Glutamatergic neuron (in vitro differentiated cells): ENCODE data around the gene DIAPH1. TPM values are rescaled to one million over a fixed set of nuclear protein-coding genes. Genes with fewer than 3 reads are reported as not detected.
A peak's percentile ranks its signal among the peaks of the same experiment; 100 is the strongest.

Experiments
- DNase-seq: peaks from one replicate; pipeline ENCODE4 v3.0.0; 2022
- H3K27ac Mint-ChIP-seq: one replicate; pipeline ENCODE4 v1.8.0; 2020; ENCODE audit warnings: mild to moderate bottlenecking, mixed read lengths, inconsistent platforms; ENCODE audit not compliant: unreplicated experiment
- H3K27me3 Mint-ChIP-seq: one replicate; pipeline ENCODE4 v1.8.0; 2020; ENCODE audit warnings: mild to moderate bottlenecking, moderate library complexity, mixed read lengths, inconsistent platforms; ENCODE audit not compliant: unreplicated experiment
- H3K36me3 Mint-ChIP-seq: one replicate; pipeline ENCODE4 v1.8.0; 2020; ENCODE audit warnings: mild to moderate bottlenecking, mixed read lengths, inconsistent platforms; ENCODE audit not compliant: unreplicated experiment
- H3K4me1 Mint-ChIP-seq: one replicate; pipeline ENCODE4 v1.8.0; 2020; ENCODE audit warnings: mild to moderate bottlenecking, low read depth, mixed read lengths, inconsistent platforms; ENCODE audit not compliant: unreplicated experiment
- H3K4me3 Mint-ChIP-seq: one replicate; pipeline ENCODE4 v1.8.0; 2020; ENCODE audit warnings: mild to moderate bottlenecking, mixed read lengths, inconsistent platforms; ENCODE audit not compliant: unreplicated experiment
- H3K9me3 Mint-ChIP-seq: one replicate; pipeline ENCODE4 v1.8.0; 2020; ENCODE audit warnings: mild to moderate bottlenecking, moderate library complexity, mixed read lengths, inconsistent platforms; ENCODE audit not compliant: unreplicated experiment
- total RNA-seq: library from RNA; stranded (reverse); fragmentation: NEBNext Ultra II Directional; extraction: Animal tissue kit (Norgen Biotek cat#: 25700); gene quantifications from one replicate; pipeline ENCODE4 v1.2.1, GENCODE V29; 2021; ENCODE audit not compliant: unreplicated experiment
- TF ChIP-seq, protein P1 (sequence below): fragments of 200-600 bp; sonication (generic); IDR thresholded peaks from one replicate; pipeline ENCODE4 v1.5.0; 2021; ENCODE audit not compliant: partially characterized antibody, unreplicated experiment

DIAPH1 gene
- total RNA-seq, 1 donor from 2014 or later = 51.6 TPM

- Mint-ChIP-seq H3K27ac (no peak overlapping the region), H3K4me3 (no peak overlapping the region), H3K4me1 (peaks cover 18% of the 10 kb centered on the region), H3K36me3 (no peaks in the 10 kb centered on the region), H3K9me3 (peaks cover 5% of the 10 kb centered on the region), H3K27me3 (no peaks in the 10 kb centered on the region)
- DNase-seq = no peak
- TF ChIP-seq, protein P1, sequence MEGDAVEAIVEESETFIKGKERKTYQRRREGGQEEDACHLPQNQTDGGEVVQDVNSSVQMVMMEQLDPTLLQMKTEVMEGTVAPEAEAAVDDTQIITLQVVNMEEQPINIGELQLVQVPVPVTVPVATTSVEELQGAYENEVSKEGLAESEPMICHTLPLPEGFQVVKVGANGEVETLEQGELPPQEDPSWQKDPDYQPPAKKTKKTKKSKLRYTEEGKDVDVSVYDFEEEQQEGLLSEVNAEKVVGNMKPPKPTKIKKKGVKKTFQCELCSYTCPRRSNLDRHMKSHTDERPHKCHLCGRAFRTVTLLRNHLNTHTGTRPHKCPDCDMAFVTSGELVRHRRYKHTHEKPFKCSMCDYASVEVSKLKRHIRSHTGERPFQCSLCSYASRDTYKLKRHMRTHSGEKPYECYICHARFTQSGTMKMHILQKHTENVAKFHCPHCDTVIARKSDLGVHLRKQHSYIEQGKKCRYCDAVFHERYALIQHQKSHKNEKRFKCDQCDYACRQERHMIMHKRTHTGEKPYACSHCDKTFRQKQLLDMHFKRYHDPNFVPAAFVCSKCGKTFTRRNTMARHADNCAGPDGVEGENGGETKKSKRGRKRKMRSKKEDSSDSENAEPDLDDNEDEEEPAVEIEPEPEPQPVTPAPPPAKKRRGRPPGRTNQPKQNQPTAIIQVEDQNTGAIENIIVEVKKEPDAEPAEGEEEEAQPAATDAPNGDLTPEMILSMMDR = no peak
Observed at GRCh38 chr5:141529002-141529401, 89.8 kb downstream of the DIAPH1 start.

DNA sequence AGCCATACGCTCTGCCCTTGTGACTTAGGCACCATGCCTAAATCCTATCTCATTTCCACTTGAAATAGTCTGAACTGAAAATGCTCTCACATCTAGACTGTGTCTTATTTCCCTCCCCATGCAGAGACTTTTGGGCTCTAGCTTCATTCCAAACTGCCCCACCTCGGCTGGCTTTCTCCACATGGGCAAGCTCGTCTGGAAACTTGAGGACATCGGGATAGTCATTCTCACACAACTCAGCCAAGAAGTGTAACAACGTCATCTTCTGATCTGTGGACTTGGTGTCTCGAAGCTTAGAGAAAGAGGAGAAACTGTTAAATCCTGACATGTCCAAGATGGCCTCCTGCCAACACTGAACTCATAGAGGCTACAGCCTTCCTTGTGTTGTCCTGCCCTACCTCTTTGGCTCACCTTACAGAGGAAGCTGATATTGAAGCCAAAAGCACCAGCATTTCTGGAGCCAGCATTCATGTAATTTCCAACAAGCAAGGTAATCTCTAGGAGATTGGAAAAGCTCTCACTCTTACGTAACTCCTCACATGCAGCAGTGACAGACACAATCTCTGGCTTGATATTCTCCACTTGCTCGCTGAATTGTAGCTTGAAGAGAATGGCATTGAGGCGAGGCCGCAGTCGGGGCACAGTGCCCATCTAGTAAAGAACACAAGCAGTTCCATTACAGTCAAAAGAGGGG, 90.4 kb downstream of the DIAPH1 start:
- TF ChIP-seq, protein P1 = no peak
- Mint-ChIP-seq H3K36me3 (no peaks in the 10 kb centered on the region), H3K27me3 (no peaks in the 10 kb centered on the region), H3K9me3 (peaks cover 5% of the 10 kb centered on the region), H3K27ac (no peak overlapping the region), H3K4me1 (peaks cover 20% of the 10 kb centered on the region), H3K4me3 (peak overlapping the region; percentile 16)
- no peak for DNase-seq

- H3K27ac Mint-ChIP-seq = no peak overlapping the region
- H3K27me3 Mint-ChIP-seq = no peaks in the 10 kb centered on the region
- DNase-seq = no peak
- H3K4me3 Mint-ChIP-seq = no peak overlapping the region
- H3K9me3 Mint-ChIP-seq = peaks cover 5% of the 10 kb centered on the region
- H3K36me3 Mint-ChIP-seq = no peaks in the 10 kb centered on the region
- peaks cover 20% of the 10 kb centered on the region for H3K4me1 Mint-ChIP-seq
- TF ChIP-seq, protein P1 = no peak
Observed at GRCh38 chr5:141527426-141527825, 91.4 kb downstream of the DIAPH1 start.

DNA sequence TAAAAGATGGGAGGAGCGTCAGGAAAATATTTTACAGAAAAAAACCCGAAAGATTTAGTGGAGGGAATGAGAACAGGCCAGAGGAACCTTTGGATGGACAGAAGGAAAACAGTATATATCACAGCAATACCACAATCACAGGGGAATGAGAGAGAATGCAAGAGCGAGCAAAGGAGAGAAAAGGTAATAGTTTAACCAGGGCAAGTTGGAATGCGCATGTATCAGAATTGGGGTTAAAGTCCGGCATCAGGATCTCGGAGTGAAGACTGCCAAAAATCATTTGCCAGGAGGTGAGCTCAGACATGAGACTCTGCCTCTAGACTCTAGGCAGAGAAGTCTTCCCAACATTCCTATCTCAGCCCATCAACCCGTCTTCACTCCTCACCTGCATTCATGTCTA, 93.1 kb downstream of the DIAPH1 start:
- Mint-ChIP-seq H3K27ac (peak overlapping the region; percentile 65), H3K4me3 (no peak overlapping the region), H3K27me3 (no peaks in the 10 kb centered on the region), H3K36me3 (no peaks in the 10 kb centered on the region), H3K4me1 (peaks cover 30% of the 10 kb centered on the region), H3K9me3 (peaks cover 6% of the 10 kb centered on the region)
- DNase-seq = no peak
- TF ChIP-seq, protein P1 = no peak
